Large intestine (tissue), 3 donors: ENCODE results near the gene RSBN1. TPM values are rescaled to one million over a fixed set of nuclear protein-coding genes. Genes with fewer than 3 reads are reported as not detected.

ENCODE experiments used
- DNase-seq, 2 donors: peaks; one replicate each; pipeline versions ENCODE4 v3.0.0 to v3.0.0-alpha.2; 2013
- H3K27ac ChIP-seq: one replicate; pipeline ENCODE4 v1.5.1; 2013; ENCODE audit warnings: low read length
- H3K27me3 ChIP-seq: 2 replicates; pipeline ENCODE4 v1.6.1; 2013; ENCODE audit warnings: low read length; ENCODE audit not compliant: control insufficient read depth, insufficient read depth
- H3K36me3 ChIP-seq: 2 replicates; pipeline ENCODE4 v1.6.1; 2013; ENCODE audit warnings: low read length; ENCODE audit not compliant: control insufficient read depth, insufficient read depth
- H3K4me1 ChIP-seq: one replicate; pipeline ENCODE4 v1.6.1; 2013; ENCODE audit warnings: low read length; ENCODE audit not compliant: control insufficient read depth, insufficient read depth
- H3K4me3 ChIP-seq: one replicate; pipeline ENCODE4 v1.5.1; 2013; ENCODE audit warnings: low read length
- H3K9me3 ChIP-seq: one replicate; pipeline ENCODE4 v1.6.1; 2013; ENCODE audit warnings: mild to moderate bottlenecking, low read depth, low read length, moderate library complexity; ENCODE audit not compliant: control insufficient read depth
- WGBS: methylation state at CpG from one replicate; pipeline ENCODE4 v1.1.5; 2013; ENCODE audit warnings: low lambda C conversion rate; ENCODE audit not compliant: insufficient coverage; 5-methylcytosine and 5-hydroxymethylcytosine counted together
- polyA plus RNA-seq: library from polyadenylated mRNA; unstranded; fragments of 120-200 nt; gene quantifications from one replicate; pipeline ENCODE4 v1.2.1, GENCODE V29; 2013

The RSBN1 gene
- polyA plus RNA-seq, 1 donor, result 17.2 TPM

DNA sequence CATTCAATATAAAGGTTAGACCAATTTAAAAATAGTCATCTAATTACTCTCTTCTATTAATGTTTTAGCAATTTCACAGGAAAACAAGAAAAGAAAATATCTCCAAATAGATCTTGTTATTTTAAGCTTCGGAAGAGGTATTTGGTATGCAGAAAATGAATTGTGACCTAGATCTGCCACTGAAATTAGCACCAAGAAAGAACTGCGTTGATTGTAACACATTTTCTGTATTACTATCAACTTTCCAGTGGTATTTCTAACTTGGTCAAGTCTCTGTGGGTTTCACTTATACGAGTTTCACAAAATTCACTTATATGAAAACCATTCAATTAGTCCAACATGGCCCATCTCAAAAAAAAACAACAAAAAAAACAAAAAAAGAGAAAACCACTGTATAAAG lies 11.8 kb downstream of the RSBN1 start:
- no peak for DNase-seq
- Histone ChIP-seq H3K27ac (no peak overlapping the region), H3K4me3 (no peak overlapping the region), H3K9me3 (no peaks in the 10 kb centered on the region), H3K4me1 (peaks cover 10% of the 10 kb centered on the region), H3K27me3 (no peaks in the 10 kb centered on the region), H3K36me3 (peaks cover 15% of the 10 kb centered on the region)
- WGBS, result no CpG with 5 or more reads among the region's 3 CpGs

DNA sequence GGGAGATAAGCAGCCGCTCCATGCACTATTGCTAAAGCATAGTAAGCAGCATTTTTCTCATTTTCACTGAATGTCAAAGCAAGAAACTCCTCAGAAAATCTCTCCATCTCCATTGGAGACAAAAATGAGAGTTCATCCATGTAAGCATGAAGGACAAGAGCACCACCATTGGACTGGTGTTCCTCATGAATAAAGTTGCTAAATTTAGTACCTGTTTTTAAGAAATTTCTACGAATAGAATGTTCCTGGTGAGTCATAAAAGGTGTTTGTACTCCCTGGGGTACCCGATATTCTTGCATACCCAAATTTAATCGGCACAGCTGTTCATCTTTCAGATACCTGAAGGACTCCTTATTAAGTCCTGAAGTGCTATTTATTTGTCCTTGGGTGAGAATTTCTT lies 14.8 kb downstream of the RSBN1 start:
- H3K36me3 ChIP-seq, result peaks cover 15% of the 10 kb centered on the region
- no peak for DNase-seq
- no peaks in the 10 kb centered on the region for H3K27me3 ChIP-seq
- no peak overlapping the region for H3K4me3 ChIP-seq
- H3K27ac ChIP-seq, result no peak overlapping the region
- 40% methylated on average over 1 of the region's 4 CpGs for WGBS
- H3K9me3 ChIP-seq, result no peaks in the 10 kb centered on the region
- H3K4me1 ChIP-seq, result peaks cover 12% of the 10 kb centered on the region

DNA sequence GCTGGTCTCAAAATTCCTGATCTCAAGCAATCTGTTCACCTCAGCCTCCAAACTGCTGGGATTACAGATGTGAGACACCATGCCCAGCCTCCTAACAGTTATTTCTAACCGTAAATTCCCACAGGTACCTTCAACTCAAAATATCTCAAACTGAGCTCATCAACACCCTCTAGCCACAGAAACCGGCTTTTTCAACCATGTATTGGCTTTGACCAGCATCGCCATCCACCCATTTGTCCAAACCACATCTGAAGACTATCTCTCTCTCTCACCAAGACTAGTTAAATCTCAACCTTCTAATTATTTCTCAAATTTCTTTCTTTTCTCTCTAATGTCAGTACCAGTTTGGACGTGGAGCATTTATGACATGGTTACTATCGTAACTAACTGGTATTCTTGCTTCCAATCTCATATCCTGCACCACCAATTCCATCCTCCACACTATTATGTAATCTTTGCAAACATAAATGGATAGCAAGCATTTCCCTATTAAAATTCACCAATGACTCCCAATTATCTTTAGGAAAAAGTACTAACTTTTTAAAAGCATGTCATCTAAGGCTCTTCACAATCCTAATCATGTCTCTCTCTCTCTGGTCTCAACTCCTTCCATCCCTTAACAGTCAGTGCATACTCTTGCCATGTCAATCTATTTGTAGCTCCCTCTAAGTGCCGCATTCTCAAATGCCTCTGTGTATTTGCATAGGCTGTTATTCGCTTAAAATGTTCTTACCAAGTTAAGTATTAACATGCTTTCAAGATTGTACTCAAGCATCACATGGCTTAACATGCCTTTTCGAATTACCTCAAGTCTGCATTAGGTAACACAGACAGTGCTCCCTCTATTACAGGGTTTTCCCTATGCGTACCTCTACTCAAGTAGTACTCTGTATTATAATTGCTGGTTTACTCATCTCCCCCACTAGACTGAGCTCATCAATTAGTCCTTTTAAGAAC lies 18.1 kb downstream of the RSBN1 start:
- peak; percentile 55 to 79 for DNase-seq
- peaks cover 20% of the 10 kb centered on the region for H3K36me3 ChIP-seq
- WGBS, result 77% methylated on average over 4 of the region's 9 CpGs
- no peak overlapping the region for H3K4me3 ChIP-seq
- H3K9me3 ChIP-seq, result no peaks in the 10 kb centered on the region
- peaks cover 12% of the 10 kb centered on the region for H3K4me1 ChIP-seq
- H3K27ac ChIP-seq, result peak overlapping the region; percentile 51
- H3K27me3 ChIP-seq, result no peaks in the 10 kb centered on the region

DNA sequence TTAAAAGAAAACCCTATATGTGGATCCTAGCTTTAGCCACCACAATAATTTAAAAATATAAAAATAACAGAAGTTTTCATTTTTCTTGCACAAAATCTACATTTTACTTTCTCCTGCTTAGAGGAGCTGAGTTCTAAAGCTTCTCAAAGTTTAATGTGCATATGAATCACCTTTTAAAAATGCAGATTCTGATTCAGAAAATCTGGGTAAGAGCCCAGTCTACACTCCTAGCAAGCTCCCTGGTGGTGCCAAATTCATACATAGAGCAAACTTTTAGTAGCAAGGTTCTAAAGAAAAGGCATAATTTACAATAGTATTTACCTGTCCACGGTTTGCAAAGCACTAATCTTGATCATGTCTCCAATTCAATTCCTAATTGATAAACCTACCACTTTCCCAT lies 19.3 kb downstream of the RSBN1 start:
- Histone ChIP-seq H3K36me3 (peaks cover 21% of the 10 kb centered on the region), H3K4me1 (peaks cover 12% of the 10 kb centered on the region), H3K4me3 (no peak overlapping the region), H3K27ac (no peak overlapping the region), H3K27me3 (no peaks in the 10 kb centered on the region), H3K9me3 (no peaks in the 10 kb centered on the region)
- no peak for DNase-seq
- no CpG with 5 or more reads among the region's 1 CpG for WGBS

DNA sequence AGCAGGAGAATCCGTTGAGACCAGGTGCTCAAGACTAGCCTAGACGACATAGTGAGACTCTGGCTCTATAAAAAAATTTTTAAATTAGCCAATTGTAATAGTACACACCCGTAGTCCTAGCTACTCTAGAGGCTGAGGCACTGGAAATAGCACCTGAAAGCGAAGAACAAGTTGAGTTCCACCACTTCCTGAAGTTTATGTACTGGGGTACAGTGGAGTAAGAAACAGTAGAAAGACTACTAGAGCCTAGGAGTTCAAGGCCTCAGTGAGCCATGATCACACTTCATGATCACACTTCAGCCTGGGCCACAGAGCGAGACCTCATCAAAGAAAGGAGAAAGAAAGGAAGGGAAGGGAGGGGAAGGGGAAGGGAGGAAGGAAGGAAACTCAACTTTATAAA lies 19.8 kb downstream of the RSBN1 start:
- no peak for DNase-seq
- H3K4me3 ChIP-seq, result no peak overlapping the region
- no peaks in the 10 kb centered on the region for H3K27me3 ChIP-seq
- no peak overlapping the region for H3K27ac ChIP-seq
- H3K36me3 ChIP-seq, result peaks cover 17% of the 10 kb centered on the region
- H3K9me3 ChIP-seq, result no peaks in the 10 kb centered on the region
- WGBS, result no CpG with 5 or more reads among the region's 5 CpGs
- H3K4me1 ChIP-seq, result peaks cover 12% of the 10 kb centered on the region

DNA sequence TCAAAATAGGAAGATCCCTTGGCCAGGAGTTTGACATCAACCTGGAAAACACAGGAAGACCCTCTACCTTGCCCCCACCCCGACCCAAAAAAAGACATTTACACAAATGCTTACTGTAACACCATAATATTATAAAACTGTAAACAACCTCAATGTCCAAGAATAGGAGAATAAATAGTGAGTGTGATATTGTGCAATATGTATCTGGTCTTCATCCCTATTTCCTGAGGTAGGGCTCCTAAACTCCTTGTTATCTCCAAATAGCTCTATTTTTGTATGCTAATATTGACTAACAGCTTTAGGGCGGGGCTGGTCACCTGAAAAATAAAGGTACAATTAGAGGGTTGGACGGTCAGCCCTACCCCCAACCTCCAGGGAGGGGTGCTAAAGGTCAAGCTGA lies 23.5 kb downstream of the RSBN1 start:
- DNase-seq, result no peak
- Histone ChIP-seq H3K4me3 (no peak overlapping the region), H3K27me3 (no peaks in the 10 kb centered on the region), H3K9me3 (no peaks in the 10 kb centered on the region), H3K4me1 (peaks cover 8% of the 10 kb centered on the region), H3K36me3 (peaks cover 6% of the 10 kb centered on the region), H3K27ac (no peak overlapping the region)
- no CpG with 5 or more reads among the region's 3 CpGs for WGBS

DNA sequence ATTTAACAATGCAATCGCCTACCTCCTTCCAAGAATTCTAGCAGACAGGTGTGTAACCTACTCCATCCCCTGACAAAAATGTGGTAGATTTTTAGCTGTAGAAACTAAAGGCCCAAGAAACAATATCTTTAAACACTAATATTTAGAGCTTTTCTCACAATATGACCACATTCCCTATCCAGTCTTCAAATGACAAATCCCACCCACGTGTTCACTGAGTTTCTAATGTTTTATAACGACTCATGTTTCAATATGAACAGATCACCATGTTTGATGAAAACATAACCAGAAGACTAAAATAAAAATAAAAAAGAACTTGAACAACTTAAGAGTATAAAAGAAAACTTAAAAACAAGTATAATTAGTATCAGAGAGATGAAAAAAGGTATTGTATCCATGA lies 24.6 kb downstream of the RSBN1 start:
- peaks cover 6% of the 10 kb centered on the region for H3K36me3 ChIP-seq
- peaks cover 13% of the 10 kb centered on the region for H3K4me1 ChIP-seq

DNA sequence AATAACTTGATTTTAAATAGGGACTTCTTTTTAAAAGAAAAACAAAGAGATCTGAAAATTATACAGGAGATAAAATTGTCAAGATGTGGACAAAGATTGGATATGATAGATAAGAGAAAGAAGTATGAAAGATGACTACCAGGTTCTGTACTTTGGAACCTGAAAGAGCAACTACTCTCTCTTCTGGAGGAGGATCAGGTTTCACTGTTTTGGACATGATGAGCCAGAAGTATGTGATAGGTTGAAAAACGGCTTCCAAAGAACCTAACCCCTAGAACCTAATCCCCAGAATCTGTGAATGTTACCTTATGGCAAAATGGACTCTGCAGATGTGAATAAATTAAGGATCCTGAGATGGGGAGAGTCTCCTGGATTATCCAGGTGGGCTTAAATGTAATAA lies 26.2 kb downstream of the RSBN1 start:
- H3K27ac ChIP-seq, result no peak overlapping the region
- H3K4me1 ChIP-seq, result peaks cover 13% of the 10 kb centered on the region
- WGBS, result 60% methylated on average over 1 of the region's 1 CpG
- peaks cover 3% of the 10 kb centered on the region for H3K36me3 ChIP-seq
- H3K9me3 ChIP-seq, result no peaks in the 10 kb centered on the region
- H3K4me3 ChIP-seq, result no peak overlapping the region
- DNase-seq, result no peak
- no peaks in the 10 kb centered on the region for H3K27me3 ChIP-seq

More for the DNA sequence above, 24.6 kb downstream of the RSBN1 start:
- Histone ChIP-seq H3K27me3 (no peaks in the 10 kb centered on the region), H3K9me3 (no peaks in the 10 kb centered on the region), H3K4me3 (no peak overlapping the region), H3K27ac (no peak overlapping the region)
- WGBS, result 100% methylated on average over 2 of the region's 3 CpGs
- no peak for DNase-seq

DNA sequence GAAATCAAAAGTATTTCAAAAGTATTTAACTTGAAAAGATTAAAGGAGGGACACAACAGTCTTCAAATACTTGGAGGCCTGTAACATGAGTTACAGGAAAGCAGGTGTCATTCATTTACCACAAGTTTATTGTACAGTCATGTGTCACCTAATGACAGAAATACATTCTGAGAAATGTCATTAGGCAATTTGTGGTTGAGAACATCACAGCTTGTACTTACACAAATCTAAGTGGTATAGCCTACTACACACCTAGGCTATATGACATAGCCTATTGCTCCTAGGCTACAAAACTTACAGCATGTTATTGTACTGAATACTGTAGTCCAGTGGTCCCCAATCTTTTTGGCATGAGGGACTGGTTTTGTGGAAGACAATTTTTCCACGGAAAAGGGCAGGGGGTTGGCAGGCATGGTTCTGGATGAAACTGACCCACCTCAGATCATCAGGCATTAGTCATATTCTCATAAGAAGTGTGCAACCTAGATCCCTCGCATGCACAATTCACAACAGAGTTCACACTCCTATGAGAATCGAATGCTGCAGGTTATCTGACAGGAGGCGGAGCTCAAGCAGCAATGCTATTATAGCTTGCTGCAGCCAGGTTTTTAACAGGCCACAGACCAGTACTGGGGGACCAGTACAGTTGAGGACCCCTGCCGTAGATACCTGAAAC lies 28.0 kb downstream of the RSBN1 start:
- H3K27me3 ChIP-seq, result no peaks in the 10 kb centered on the region
- peaks cover 1% of the 10 kb centered on the region for H3K36me3 ChIP-seq
- WGBS, result no CpG with 5 or more reads among the region's 5 CpGs
- peak overlapping the region; percentile 26 for H3K27ac ChIP-seq
- H3K9me3 ChIP-seq, result no peaks in the 10 kb centered on the region
- no peak overlapping the region for H3K4me3 ChIP-seq
- peaks cover 13% of the 10 kb centered on the region for H3K4me1 ChIP-seq
- peak; percentile 26 to 64 for DNase-seq

DNA sequence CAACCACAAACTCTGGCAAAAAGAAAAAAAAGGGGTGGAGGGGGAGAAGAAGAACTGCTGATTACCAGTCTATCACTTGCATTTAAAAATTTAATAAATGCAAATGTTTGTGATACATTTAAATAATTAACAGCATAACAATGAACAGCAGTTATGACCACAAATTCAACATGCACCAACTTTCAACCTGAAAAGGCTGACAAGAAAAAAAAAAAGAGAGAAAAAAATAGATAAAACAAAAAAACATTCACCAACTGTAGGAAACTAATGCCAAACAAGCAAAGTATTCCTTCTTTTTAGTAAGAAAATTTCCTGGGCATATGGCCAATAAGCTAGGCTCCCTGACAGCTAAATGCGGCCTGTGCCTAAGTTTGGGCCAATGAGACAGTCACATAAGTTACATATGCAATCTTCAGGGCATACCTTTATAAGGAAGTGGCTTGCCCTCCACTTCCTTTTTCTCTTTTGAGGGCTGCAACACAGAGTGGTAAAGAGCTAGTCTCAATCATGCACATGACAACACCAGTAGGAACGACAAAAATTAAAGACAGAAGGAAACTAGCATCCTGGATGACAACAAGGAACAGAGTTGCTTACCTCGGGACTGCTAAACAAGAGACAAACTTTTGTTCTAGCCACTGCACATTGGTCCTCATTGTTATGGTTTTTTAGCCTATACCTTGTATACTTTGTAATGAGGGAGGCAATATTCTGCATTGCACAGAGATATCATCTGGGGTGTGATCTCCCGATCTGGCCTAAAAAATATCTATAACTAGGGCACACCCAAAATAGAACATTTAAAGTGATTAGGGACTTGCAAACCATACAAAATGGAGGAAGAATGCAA lies 28.8 kb downstream of the RSBN1 start:
- H3K27ac ChIP-seq, result peak overlapping the region; percentile 26
- DNase-seq, result peak in 1 of 2 donors; percentile 22
- H3K4me3 ChIP-seq, result no peak overlapping the region
- peaks cover 13% of the 10 kb centered on the region for H3K4me1 ChIP-seq
- H3K9me3 ChIP-seq, result no peaks in the 10 kb centered on the region
- WGBS, result 80% methylated on average over 1 of the region's 4 CpGs
- H3K27me3 ChIP-seq, result no peaks in the 10 kb centered on the region
- no peaks in the 10 kb centered on the region for H3K36me3 ChIP-seq
